ENCODE results near the gene CPNE5.
"Not testable (repeated sequence)": the region's sequence is repeated elsewhere in the genome, so short reads cannot be mapped to it uniquely, and the experiment has no call there.

CPNE5 gene

GRCh38 chr6:36813047-36813446, 26.2 kb downstream of the CPNE5 start:
- not testable (repeated sequence) for DNase-seq

- no peak for DNase-seq
These were observed 29.1 kb downstream of the CPNE5 start for GRCh38 chr6:36809941-36810803.

- no peak for DNase-seq
These were observed 30.1 kb downstream of the CPNE5 start for GRCh38 chr6:36809156-36809555.

- no peak for DNase-seq
These were observed 30.6 kb downstream of the CPNE5 start for GRCh38 chr6:36808634-36809033.

- no peak for DNase-seq
These were observed 31.5 kb downstream of the CPNE5 start for GRCh38 chr6:36807750-36808149.

- no peak for DNase-seq
These were observed 32.1 kb downstream of the CPNE5 start for GRCh38 chr6:36807143-36807542.

GRCh38 chr6:36805917-36806316, 33.3 kb downstream of the CPNE5 start:
- DNase-seq = no peak

GRCh38 chr6:36805096-36805797, 34.0 kb downstream of the CPNE5 start:
- no peak for DNase-seq

- DNase-seq = no peak
These were observed 34.7 kb downstream of the CPNE5 start for GRCh38 chr6:36804563-36804962.

GRCh38 chr6:36803908-36804307, 35.3 kb downstream of the CPNE5 start:
- no peak for DNase-seq

GRCh38 chr6:36803482-36803881, 35.8 kb downstream of the CPNE5 start:
- no peak for DNase-seq

- DNase-seq = no peak
These were observed 38.8 kb downstream of the CPNE5 start for GRCh38 chr6:36800223-36801076.

- no peak for DNase-seq
These were observed 40.4 kb downstream of the CPNE5 start for GRCh38 chr6:36798852-36799251.

- DNase-seq = no peak
These were observed 41.6 kb downstream of the CPNE5 start for GRCh38 chr6:36797653-36798052.

- no peak for DNase-seq
These were observed 42.2 kb downstream of the CPNE5 start for GRCh38 chr6:36797055-36797454.

- no peak for DNase-seq
These were observed 44.6 kb downstream of the CPNE5 start for GRCh38 chr6:36794713-36795065.

- no peak for DNase-seq
These were observed 45.1 kb downstream of the CPNE5 start for GRCh38 chr6:36793913-36794712.

- DNase-seq = no peak
These were observed 45.8 kb downstream of the CPNE5 start for GRCh38 chr6:36793296-36793912.

GRCh38 chr6:36791521-36792135, 47.6 kb downstream of the CPNE5 start:
- DNase-seq = no peak

- DNase-seq = no peak
These were observed 48.2 kb downstream of the CPNE5 start for GRCh38 chr6:36791085-36791484.

- DNase-seq = peak; percentile 6
These were observed 50.5 kb downstream of the CPNE5 start for GRCh38 chr6:36788768-36789167.

- no peak for DNase-seq
These were observed 51.1 kb downstream of the CPNE5 start for GRCh38 chr6:36788186-36788585.
